Right cardiac atrium (tissue), 5 donors: ENCODE data around the gene GATA6. TPM values are rescaled to one million over a fixed set of nuclear protein-coding genes. Genes with fewer than 3 reads are reported as not detected.
A peak's percentile ranks its signal among the peaks of the same experiment; 100 is the strongest.

Experiments used
- ATAC-seq, 2 donors: fragments of 200-7000 bp; cut with Tn5 transposase; one replicate each; pipeline versions ENCODE4 v1.8.0 to v1.9.1; 2020; ENCODE audit warnings: moderate library complexity in 2 of 2, mild to moderate bottlenecking in 1 of 2
- DNase-seq, 3 donors: peaks; one replicate each; pipeline ENCODE4 v3.0.0-alpha.2; 2020
- H3K27ac ChIP-seq: one replicate; pipeline ENCODE4 v1.5.1; 2013; ENCODE audit warnings: mild to moderate bottlenecking, low read length, control low read depth, moderate library complexity
- H3K27me3 ChIP-seq: one replicate; pipeline ENCODE4 v1.6.1; 2013; ENCODE audit not compliant: control insufficient read depth, insufficient read depth
- H3K4me1 ChIP-seq: one replicate; pipeline ENCODE4 v1.6.1; 2013; ENCODE audit warnings: low read length; ENCODE audit not compliant: control insufficient read depth, insufficient read depth
- H3K4me3 ChIP-seq: one replicate; pipeline ENCODE4 v1.5.1; 2013; ENCODE audit warnings: low read length, control low read depth
- H3K9me3 ChIP-seq: one replicate; pipeline ENCODE4 v1.6.1; 2013; ENCODE audit warnings: low read length; ENCODE audit not compliant: control insufficient read depth
- WGBS: extraction: QIAGEN DNeasy Blood & Tissue Kit; methylation state at CpG from one replicate; pipeline ENCODE4 v1.1.7; 2013; 5-methylcytosine and 5-hydroxymethylcytosine counted together
- intact Hi-C, 4 donors: fragments of 100-400 bp; cut with DNase I; formaldehyde crosslinking; loops; one replicate each; pipeline versions ENCODE4 v1.11.0 to v1.14.0; 2022 to 2023
- polyA plus RNA-seq: library from polyadenylated mRNA; stranded (reverse); fragments of 200-250 nt; gene quantifications from one replicate; pipeline ENCODE4 v1.2.3, GENCODE V29; 2013
- total RNA-seq, 4 donors: library from RNA; stranded (reverse); fragmentation: NEBNext Ultra II Directional; extraction: Animal tissue kit (Norgen Biotek cat#: 25700); gene quantifications; one replicate each; pipeline ENCODE4 v1.2.1, GENCODE V29; 2021
- donor health status: healthy with polysubstance abuse.
- donor health status: DM: no; HTN: yes; CAD: no.
- donor health status: DM: no; HTN: no; CAD: no.
- donor health status: DM: no; HTN: yes; CAD: no; lungs with severe emphysema.
- donor health status: DM: yes; HTN: yes; CAD: no.

Gene GATA6
- total and polyA plus RNA-seq, 5 donors: 52.4 to 85.8 (median 73.6) TPM

DNA sequence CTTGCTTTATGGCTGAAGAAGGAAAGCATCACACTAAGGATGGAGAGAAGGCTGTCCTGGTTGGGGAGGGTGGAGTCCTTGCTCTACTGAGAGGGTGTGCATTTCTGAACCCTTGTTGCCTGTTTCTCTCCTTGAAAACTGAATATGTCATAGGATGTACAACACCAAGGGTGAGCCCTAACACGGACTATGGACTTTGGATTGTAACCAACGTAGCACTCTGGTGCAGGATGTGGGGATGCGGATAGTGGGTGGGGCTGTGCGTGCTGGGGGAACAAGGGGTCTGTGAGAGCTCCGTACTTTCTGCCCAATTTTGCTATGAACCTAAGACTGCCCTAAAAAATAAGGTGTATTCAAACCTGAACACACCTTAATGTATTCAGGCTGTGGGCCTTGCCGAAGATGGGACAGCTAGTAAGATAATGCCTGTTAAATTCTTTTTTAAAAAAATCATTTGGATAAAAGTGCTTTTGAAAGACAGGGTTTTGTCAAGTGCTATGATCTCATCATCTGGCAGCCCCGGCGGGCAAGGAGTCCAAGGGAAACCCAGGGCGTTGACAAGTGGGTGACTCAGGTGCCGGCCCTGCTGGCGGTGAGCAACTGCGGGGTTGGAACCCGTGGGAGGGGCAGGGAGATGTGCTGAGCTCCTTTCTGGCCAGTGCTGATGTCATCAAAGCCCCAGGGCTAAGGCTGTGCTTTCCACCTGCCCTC, 54.0 kb downstream of the GATA6 start:
- intact Hi-C loops: no loop called here
- Histone ChIP-seq H3K4me3 (no peak overlapping the region), H3K27me3 (no peaks in the 10 kb centered on the region), H3K9me3 (no peaks in the 10 kb centered on the region), H3K27ac (no peak overlapping the region), H3K4me1 (no peaks in the 10 kb centered on the region)
- DNase-seq (peak; percentile 86 to 94 (median 87)), ATAC-seq (peak; percentile 88 to 97)
- 50% methylated on average over 13 of the region's 13 CpGs for WGBS

DNA sequence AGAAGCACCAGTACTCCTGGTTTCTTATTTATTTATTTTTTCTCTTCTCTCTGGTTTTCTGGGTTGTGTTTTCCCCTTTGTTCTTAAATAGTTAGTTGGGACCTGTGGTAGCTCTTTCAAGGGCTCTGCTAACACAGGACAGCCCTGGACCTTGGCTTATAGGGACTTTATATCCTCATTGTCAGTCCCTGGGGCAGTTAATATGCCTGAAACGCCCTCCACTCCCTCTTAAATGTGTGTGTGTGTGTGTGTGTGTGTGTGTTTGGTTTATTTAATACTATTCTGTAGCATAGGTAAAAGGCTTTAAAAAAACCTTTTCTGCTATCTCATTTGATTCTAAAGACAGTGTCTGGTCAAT, 54.6 kb downstream of the GATA6 start:
- no peaks in the 10 kb centered on the region for H3K4me1 ChIP-seq
- no peaks in the 10 kb centered on the region for H3K9me3 ChIP-seq
- DNase-seq (no peak), ATAC-seq (peak; percentile 8 to 20)
- 81% methylated on average over 1 of the region's 1 CpG for WGBS
- intact Hi-C loops: no loop called here
- no peaks in the 10 kb centered on the region for H3K27me3 ChIP-seq
- no peak overlapping the region for H3K4me3 ChIP-seq
- no peak overlapping the region for H3K27ac ChIP-seq

DNA sequence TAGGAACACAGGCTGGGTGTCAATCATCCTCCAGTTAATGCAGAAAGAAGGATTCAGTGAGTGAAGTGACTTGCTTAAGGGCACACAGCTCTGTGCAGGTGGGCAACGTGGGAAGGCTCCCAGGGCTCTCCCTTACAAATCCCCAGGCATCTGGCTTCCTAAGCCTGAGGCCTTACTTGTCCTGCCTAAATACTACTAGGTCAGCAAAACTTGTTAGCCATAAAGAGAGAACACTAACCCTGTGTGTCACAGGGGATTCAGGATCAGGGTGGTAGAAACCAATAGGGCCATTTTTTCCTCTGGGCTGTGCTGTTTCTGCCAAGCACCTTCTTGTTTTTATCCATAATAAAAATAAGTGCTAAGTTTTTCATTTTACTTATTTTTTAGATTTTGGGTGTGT, 55.0 kb downstream of the GATA6 start:
- DNase-seq: no peak
- no peak for ATAC-seq
- intact Hi-C loops: no loop called here

DNA sequence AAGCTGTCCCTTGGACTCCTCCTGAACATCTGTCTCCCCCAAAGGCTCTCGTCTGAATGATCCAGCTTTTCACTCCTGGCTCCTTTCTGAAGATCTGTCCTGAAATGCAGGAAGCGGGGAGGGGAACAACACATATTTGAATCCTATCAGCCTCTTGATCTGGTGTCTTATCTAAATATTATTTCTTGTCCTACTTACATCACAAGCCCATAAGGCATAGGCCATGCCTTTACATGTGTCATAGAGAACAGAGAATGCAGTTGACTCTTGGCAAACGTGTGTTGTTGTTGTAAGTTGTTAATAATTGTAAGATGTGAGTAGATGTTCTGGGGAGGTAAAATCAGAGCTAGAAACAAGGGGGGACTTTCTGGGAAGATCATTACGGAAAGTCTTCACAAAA, 57.4 kb downstream of the GATA6 start:
- H3K27ac ChIP-seq: no peak overlapping the region
- H3K27me3 ChIP-seq: no peaks in the 10 kb centered on the region
- 83% methylated on average over 4 of the region's 4 CpGs for WGBS
- DNase-seq (no peak), ATAC-seq (no peak)
- H3K4me1 ChIP-seq: no peaks in the 10 kb centered on the region
- no peaks in the 10 kb centered on the region for H3K9me3 ChIP-seq
- H3K4me3 ChIP-seq: no peak overlapping the region
- intact Hi-C loops: no loop called here

More for the DNA sequence above, 55.0 kb downstream of the GATA6 start:
- H3K27ac ChIP-seq: no peak overlapping the region
- no peaks in the 10 kb centered on the region for H3K9me3 ChIP-seq
- H3K27me3 ChIP-seq: no peaks in the 10 kb centered on the region
- 88% methylated on average over 1 of the region's 1 CpG for WGBS
- no peak overlapping the region for H3K4me3 ChIP-seq
- no peaks in the 10 kb centered on the region for H3K4me1 ChIP-seq

DNA sequence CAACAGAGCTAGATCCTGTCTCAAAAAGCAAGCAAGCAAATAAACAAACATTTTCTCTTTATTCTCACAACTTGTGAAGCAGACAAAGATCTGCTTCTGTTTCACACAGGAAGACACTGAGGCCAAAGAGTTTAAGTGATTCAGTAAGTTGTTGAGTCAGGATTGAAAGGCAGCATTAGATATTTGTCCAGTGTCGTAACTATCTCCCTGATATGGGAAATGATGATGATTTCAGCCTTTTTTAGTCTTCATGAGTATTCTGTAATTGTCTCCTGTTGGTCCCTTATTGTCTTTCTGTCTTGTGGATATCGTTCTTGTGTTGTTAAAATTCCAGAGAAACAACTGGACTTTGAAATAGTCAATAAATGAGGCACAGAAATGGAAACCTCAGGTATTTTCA, 59.6 kb downstream of the GATA6 start:
- ATAC-seq: no peak
- DNase-seq: no peak
- Histone ChIP-seq H3K4me1 (no peaks in the 10 kb centered on the region), H3K9me3 (no peaks in the 10 kb centered on the region), H3K4me3 (no peak overlapping the region), H3K27me3 (no peaks in the 10 kb centered on the region), H3K27ac (no peak overlapping the region)
- WGBS: 77% methylated on average over 2 of the region's 2 CpGs
- intact Hi-C loops: no loop called here

DNA sequence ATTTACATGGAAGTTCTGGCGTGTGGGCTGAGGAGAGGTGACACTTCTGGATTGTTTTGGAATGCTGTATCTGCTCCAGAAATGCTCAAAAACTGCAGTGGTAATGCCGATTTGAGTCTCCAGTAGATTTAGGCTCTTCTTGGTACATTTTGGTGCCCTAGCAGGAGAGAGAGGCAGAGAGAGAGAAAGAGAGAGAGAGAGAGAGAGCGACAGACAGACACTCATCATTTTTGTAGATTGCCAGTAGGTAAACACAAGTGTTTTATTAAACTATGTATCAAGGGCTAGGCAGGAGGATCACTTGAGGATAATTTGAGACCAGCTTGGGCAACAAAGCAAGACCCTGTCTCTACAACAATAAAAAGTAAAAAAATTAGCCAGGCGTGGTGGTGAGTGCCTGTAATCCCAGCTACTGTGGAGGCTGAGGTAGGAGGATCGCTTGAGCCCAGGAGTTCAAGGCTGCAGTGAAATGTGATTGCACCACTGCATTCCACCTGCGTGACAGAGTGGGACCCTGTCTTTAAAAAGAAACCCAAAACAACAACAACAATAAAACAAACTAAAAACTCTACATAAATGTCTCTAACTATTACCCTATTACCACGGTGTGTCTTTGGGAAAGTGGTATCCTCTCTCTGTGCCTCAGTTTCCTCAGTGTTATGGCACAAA, 60.2 kb downstream of the GATA6 start:
- H3K4me1 ChIP-seq: no peaks in the 10 kb centered on the region
- no peaks in the 10 kb centered on the region for H3K9me3 ChIP-seq
- ATAC-seq (no peak), DNase-seq (no peak)
- intact Hi-C loops: no loop called here
- 93% methylated on average over 7 of the region's 7 CpGs for WGBS
- no peak overlapping the region for H3K4me3 ChIP-seq
- H3K27ac ChIP-seq: no peak overlapping the region
- no peaks in the 10 kb centered on the region for H3K27me3 ChIP-seq

DNA sequence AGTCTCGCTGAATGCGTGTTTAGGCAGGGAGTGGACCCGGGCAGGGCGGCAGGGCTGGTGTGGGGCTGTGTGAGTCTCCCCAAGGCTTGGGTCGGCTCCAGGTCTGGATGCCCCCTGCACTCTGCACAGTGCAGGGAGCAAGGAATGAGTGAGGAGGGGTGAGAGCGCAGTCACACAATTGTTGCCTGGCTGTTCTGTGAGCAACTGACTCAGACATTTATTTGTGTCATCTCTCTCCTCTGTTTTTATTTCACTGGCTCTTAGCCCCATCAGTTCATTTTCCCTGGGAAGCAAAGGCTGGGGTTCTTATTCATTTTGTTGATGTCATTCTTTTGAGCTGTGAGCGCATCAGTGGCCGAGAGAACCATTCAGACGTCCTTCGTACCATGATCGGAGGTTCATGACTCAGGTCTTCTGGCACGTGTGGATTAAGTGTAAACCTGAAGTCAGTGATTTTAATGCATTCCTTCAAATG, 61.1 kb downstream of the GATA6 start:
- no peak for DNase-seq
- 92% methylated on average over 12 of the region's 12 CpGs for WGBS
- no peak overlapping the region for H3K4me3 ChIP-seq
- no peaks in the 10 kb centered on the region for H3K4me1 ChIP-seq
- intact Hi-C loops: no loop called here
- ATAC-seq: peak in 1 of 2 donors; percentile 22
- H3K9me3 ChIP-seq: no peaks in the 10 kb centered on the region
- no peaks in the 10 kb centered on the region for H3K27me3 ChIP-seq
- H3K27ac ChIP-seq: no peak overlapping the region

DNA sequence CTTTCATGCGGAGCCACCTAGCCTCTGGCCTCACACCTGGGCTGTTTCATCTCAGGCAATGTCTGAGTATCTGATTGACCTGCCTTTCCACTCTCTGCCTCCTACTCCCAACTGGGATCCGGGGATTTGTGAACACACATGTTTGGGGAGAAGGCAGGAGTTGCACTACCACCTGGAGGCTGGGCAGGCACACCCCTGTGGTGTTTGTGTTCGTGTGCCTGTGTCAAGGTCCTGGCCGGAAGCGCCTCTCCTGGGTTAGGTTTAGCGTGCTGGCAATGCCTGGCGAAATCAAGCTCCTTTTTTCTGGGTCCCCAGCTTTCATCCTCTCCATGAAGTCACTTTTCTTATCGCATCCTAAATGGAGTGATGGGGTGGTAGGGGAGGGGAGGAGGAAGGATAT, 63.9 kb downstream of the GATA6 start:
- intact Hi-C loops: no loop called here
- Histone ChIP-seq H3K27ac (no peak overlapping the region), H3K4me3 (no peak overlapping the region), H3K9me3 (no peaks in the 10 kb centered on the region), H3K4me1 (no peaks in the 10 kb centered on the region), H3K27me3 (no peaks in the 10 kb centered on the region)
- ATAC-seq (no peak), DNase-seq (no peak)
- WGBS: 86% methylated on average over 8 of the region's 8 CpGs

DNA sequence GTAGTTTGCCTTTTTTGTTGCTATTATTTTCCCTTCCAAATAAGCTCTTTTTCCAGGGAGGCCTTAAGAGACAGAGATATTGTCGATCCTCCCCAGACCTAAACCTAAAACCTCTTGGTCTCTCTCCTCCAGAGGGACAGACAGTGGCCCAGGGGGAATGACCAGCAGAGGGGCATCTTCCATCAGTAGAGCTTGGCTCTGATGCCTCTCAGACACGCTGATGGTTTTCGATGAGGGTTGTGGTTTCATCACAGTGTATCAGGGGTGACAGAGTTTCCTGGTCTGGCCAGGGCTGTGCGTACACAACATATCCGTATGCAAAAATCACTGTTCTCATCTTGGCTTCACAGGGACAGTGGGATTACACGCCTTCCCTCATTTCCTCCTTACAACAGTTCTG, 68.6 kb downstream of the GATA6 start:
- peak in 1 of 2 donors; percentile 22 for ATAC-seq
- intact Hi-C loops: no loop called here
- Histone ChIP-seq H3K27ac (no peak overlapping the region), H3K4me3 (no peak overlapping the region), H3K27me3 (no peaks in the 10 kb centered on the region), H3K4me1 (no peaks in the 10 kb centered on the region), H3K9me3 (no peaks in the 10 kb centered on the region)
- WGBS: 75% methylated on average over 6 of the region's 6 CpGs
- no peak for DNase-seq

DNA sequence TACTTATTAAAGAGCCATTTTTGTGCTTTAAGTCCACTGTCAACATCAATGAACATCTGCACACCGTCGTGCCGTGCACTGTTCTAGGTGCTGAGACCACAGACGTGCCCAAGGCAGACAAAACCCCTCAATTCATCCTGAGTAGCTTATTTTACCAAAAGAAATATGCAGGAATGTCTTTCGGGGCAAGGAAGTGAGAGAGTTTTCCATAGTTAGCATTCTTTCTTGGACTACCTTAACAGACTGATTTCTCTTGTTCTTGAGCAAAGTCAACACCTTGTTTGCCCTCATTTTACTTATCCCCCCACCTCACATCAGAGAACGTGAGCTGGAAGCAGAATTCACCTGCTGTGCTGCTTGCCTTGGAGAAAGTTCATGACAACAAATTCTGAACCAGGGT, 69.3 kb downstream of the GATA6 start:
- Histone ChIP-seq H3K27ac (no peak overlapping the region), H3K4me3 (no peak overlapping the region), H3K9me3 (no peaks in the 10 kb centered on the region), H3K4me1 (no peaks in the 10 kb centered on the region), H3K27me3 (no peaks in the 10 kb centered on the region)
- ATAC-seq: no peak
- intact Hi-C loops: no loop called here
- WGBS: 93% methylated on average over 6 of the region's 6 CpGs
- no peak for DNase-seq

DNA sequence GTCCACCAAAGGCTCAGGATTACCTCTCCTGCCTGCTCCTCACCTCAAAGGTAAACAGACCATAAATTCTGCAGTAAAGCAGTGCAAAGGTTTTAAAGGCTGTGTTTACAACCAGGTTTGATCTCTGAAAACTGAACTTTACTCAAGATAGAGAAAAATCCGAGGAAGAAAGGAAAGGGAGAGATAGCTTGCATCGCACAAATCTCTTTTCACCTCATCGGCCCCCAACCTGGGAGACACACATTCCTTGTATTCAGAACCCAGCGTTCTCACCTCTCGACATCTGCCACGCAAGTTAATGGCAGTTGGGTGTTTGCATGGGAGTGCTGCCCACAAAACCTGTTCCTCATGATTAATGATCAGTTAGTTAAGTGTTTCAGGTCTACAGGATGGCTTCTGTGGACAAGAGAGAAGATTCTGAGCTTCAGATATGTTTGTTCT, 72.6 kb downstream of the GATA6 start:
- Histone ChIP-seq H3K9me3 (no peaks in the 10 kb centered on the region), H3K27me3 (no peaks in the 10 kb centered on the region), H3K4me3 (no peak overlapping the region), H3K27ac (no peak overlapping the region), H3K4me1 (no peaks in the 10 kb centered on the region)
- DNase-seq (no peak), ATAC-seq (no peak)
- intact Hi-C loops: no loop called here
- 85% methylated on average over 6 of the region's 6 CpGs for WGBS
